K562 (cell line): Measurements from ENCODE around the gene RBFOX2. TPM values are rescaled to one million over a fixed set of nuclear protein-coding genes. Genes with fewer than 3 reads are reported as not detected.
"Not testable (repeated sequence)": the region's sequence is repeated elsewhere in the genome, so short reads cannot be mapped to it uniquely, and the experiment has no call there.

Experiments
- ATAC-seq: fragments of 200-7000 bp; cut with Tn5 transposase; 3 replicates; pipeline ENCODE4 v1.9.1; 2020; ENCODE audit warnings: moderate library complexity
- BruUV-seq: library from RNA; stranded (reverse); fragments of 400-500 nt; replicated peaks from 2 replicates; lab custom pipeline; 2021; lab: Mats Ljungman, UMichigan
- CTCF ChIA-PET: fragments of 300-600 bp; formaldehyde crosslinking; extraction: SDS; loops from one replicate; lab custom pipeline; 2021; ENCODE audit warnings: low intra/inter-chr PET ratio; lab: Yijun Ruan, JAX
- POLR2A ChIA-PET: fragments of 300-600, 350-650 bp; sonication (Branson Sonifier 250); formaldehyde crosslinking; extraction: SDS; loops from one replicate; lab custom pipeline; 2021; ENCODE audit warnings: antibody characterized with exemption, inconsistent platforms; lab: Yijun Ruan, JAX
- DNase-seq, 4 experiments: peaks; one replicate each; pipeline versions ENCODE4 v3.0.0 to v3.0.0-alpha.2; 2011 to 2018; ENCODE audit warnings: low spot score in 3 of 4, mixed read lengths in 3 of 4; ENCODE audit errors: extremely low read depth in 1 of 4
- FAIRE-seq: peaks from 2 replicates; lab custom pipeline; 2011; peaks lifted over from hg19 to GRCh38; lab: Jason Lieb, UNC
- H2AFZ ChIP-seq: 2 replicates; pipeline ENCODE4 v1.6.0; 2011; ENCODE audit warnings: low read depth, low read length, control low read depth, inconsistent platforms
- H3K27ac ChIP-seq: fragments of 200-600 bp; 3 replicates; pipeline ENCODE4 v1.8.0; 2011; ENCODE audit warnings: low read depth, mild to moderate bottlenecking, control low read depth, inconsistent platforms, low read length, moderate library complexity, mixed read lengths; ENCODE audit errors: extremely low read depth
- H3K27me3 ChIP-seq, 2 experiments: fragments of 300-600 bp in 1 of 2; 2 replicates in 1 of 2; 3 replicates in 1 of 2; pipeline versions ENCODE4 v1.6.0 to v1.8.0; 2011; ENCODE audit warnings: inconsistent platforms in 2 of 2, low read length in 2 of 2, mild to moderate bottlenecking in 1 of 2, mixed read lengths in 1 of 2, moderate library complexity in 1 of 2; ENCODE audit not compliant: control insufficient read depth in 2 of 2, insufficient read depth in 2 of 2
- H3K36me3 ChIP-seq: fragments of 300-600 bp; 3 replicates; pipeline ENCODE4 v1.8.0; 2011; ENCODE audit warnings: mild to moderate bottlenecking, low read length, inconsistent platforms; ENCODE audit not compliant: control insufficient read depth, insufficient read depth
- H3K4me1 ChIP-seq, 2 experiments: fragments of 200-600 bp in 1 of 2; replicated peaks in 1 of 2; 2 replicates in 1 of 2; 3 replicates in 1 of 2; pipeline versions ENCODE4 v1.5.1 to v1.8.0; 2011; ENCODE audit warnings: inconsistent platforms in 2 of 2, low read length in 2 of 2, mild to moderate bottlenecking in 1 of 2, mixed read lengths in 1 of 2, moderate library complexity in 1 of 2; ENCODE audit not compliant: control insufficient read depth in 2 of 2, insufficient read depth in 2 of 2
- H3K4me2 ChIP-seq: 2 replicates; pipeline ENCODE4 v1.6.1; 2011; ENCODE audit warnings: low read length, control low read depth, inconsistent platforms, mixed read lengths; ENCODE audit not compliant: insufficient read depth
- H3K4me3 ChIP-seq: fragments of 200-600 bp; sonication (generic), shearing (Covaris generic); 2 replicates; pipeline ENCODE4 v1.5.1; 2016; ENCODE audit warnings: control low read depth, inconsistent platforms
- H3K79me2 ChIP-seq: fragments of 200-600 bp; 3 replicates; pipeline ENCODE4 v1.8.0; 2011; ENCODE audit warnings: low read length, inconsistent platforms; ENCODE audit not compliant: control insufficient read depth, insufficient read depth
- H3K9ac ChIP-seq, 2 experiments: 2 replicates each; pipeline versions ENCODE4 v1.6.0 to v1.6.1; 2011; ENCODE audit warnings: low read depth in 2 of 2, low read length in 2 of 2, control low read depth in 1 of 2, inconsistent platforms in 1 of 2, mild to moderate bottlenecking in 1 of 2, mixed read lengths in 1 of 2; ENCODE audit not compliant: insufficient read depth in 1 of 2
- H3K9me1 ChIP-seq: one replicate; pipeline ENCODE4 v1.6.0; 2011; ENCODE audit warnings: inconsistent platforms, mild to moderate bottlenecking, low read length, moderate library complexity; ENCODE audit not compliant: control insufficient read depth, insufficient read depth
- H3K9me3 ChIP-seq: replicated peaks from 2 replicates; pipeline ENCODE4 v1.5.1; 2011; ENCODE audit warnings: low read depth, low read length, inconsistent platforms; ENCODE audit not compliant: control insufficient read depth, insufficient read depth
- H4K20me1 ChIP-seq: replicated peaks from 2 replicates; pipeline ENCODE4 v1.6.1; 2011; ENCODE audit warnings: low read length, inconsistent platforms, mixed read lengths; ENCODE audit not compliant: control insufficient read depth, insufficient read depth
- CBFA2T3 ChIP-seq: fragments of 450-650 bp; IDR thresholded peaks from 2 replicates; pipeline ENCODE4 v1.6.1; 2017
- JUN ChIP-seq, 2 experiments: sonication (generic) in 1 of 2; formaldehyde crosslinking in 1 of 2; IDR thresholded peaks; 2 replicates each; pipeline versions ENCODE4 v1.6.1 to v1.8.0; 2012 to 2022; ENCODE audit warnings: borderline replicate concordance in 2 of 2, mild to moderate bottlenecking in 2 of 2, improper control_type of control experiment in 1 of 2, low read depth in 1 of 2, low read length in 1 of 2, missing genetic modification reagents in 1 of 2
- KAT7 ChIP-seq: sonication (generic); formaldehyde crosslinking; IDR thresholded peaks from 2 replicates; pipeline ENCODE4 v1.8.0; 2022; ENCODE audit warnings: missing genetic modification reagents, mild to moderate bottlenecking, borderline replicate concordance
- SIN3A ChIP-seq, 2 experiments: fragments of 150-350 bp in 1 of 2; IDR thresholded peaks; 2 replicates each; pipeline ENCODE4 v1.6.1; 2011 to 2016; ENCODE audit warnings: borderline replicate concordance in 2 of 2, low read depth in 2 of 2, low read length in 2 of 2, mild to moderate bottlenecking in 2 of 2, moderate library complexity in 2 of 2; ENCODE audit not compliant: control insufficient read depth in 1 of 2
- THRB ChIP-seq: fragments of 450-650 bp; formaldehyde crosslinking; conservative IDR thresholded peaks from 2 replicates; pipeline ENCODE4 v1.4.0; 2022; ENCODE audit warnings: mild to moderate bottlenecking, missing genetic modification characterization
- ZNF639 ChIP-seq, 2 experiments: fragments of 200-800 bp in 1 of 2; sonication (Bioruptor generic) in 1 of 2; sonication (generic) in 1 of 2; formaldehyde crosslinking in 1 of 2; IDR thresholded peaks in 1 of 2; conservative IDR thresholded peaks in 1 of 2; 2 replicates each; pipeline versions ENCODE4 v1.5.0 to v1.6.1; 2016 to 2020; ENCODE audit warnings: missing compliant biosample characterization in 1 of 2, missing genetic modification characterization in 1 of 2, missing genetic modification reagents in 1 of 2
- ZNF644 ChIP-seq: fragments of 200-800 bp; sonication (Bioruptor generic); IDR thresholded peaks from 2 replicates; pipeline ENCODE4 v1.6.1; 2016; ENCODE audit warnings: low read depth, missing genetic modification characterization, missing compliant biosample characterization
- WGBS: fragments of 100-300 bp; shearing (Covaris generic); methylation state at CpG from one replicate; pipeline ENCODE4 v1.1.6; 2016; ENCODE audit warnings: low coverage, mixed read lengths; ENCODE audit not compliant: insufficient coverage; ENCODE audit errors: missing lambda C conversion rate; 5-methylcytosine and 5-hydroxymethylcytosine counted together
- in situ Hi-C: fragments of 300-500 bp; cut with MboI; formaldehyde crosslinking; loops from 4 replicates; pipeline ENCODE4 v1.15.0; 2018; ENCODE audit warnings: inconsistent platforms, mixed read lengths
- intact Hi-C: fragments of 100-400 bp; cut with micrococcal nuclease; formaldehyde crosslinking; loops from 2 replicates; pipeline ENCODE4 v1.14.2; 2022
- polyA plus RNA-seq, 8 experiments: library from polyadenylated mRNA; depleted of rRNA in 4 of 8; stranded (reverse) in 5 of 8; unstranded in 3 of 8; fragments of >200 nt; fragmentation: Nextera tagmentation in 2 of 8; fragmentation: Illumina TruSeq in 1 of 8; extraction: Ambion mirVana in 2 of 8; extraction: Trizol in 1 of 8; gene quantifications; 2 replicates each; pipeline versions ENCODE4 v1.2.1 to v1.2.3, GENCODE V29; 2011 to 2014; ENCODE audit warnings: inconsistent platforms in 1 of 8, missing spikeins in 1 of 8
- total RNA-seq, 7 experiments: library from RNA; depleted of rRNA in 6 of 7; stranded (reverse); fragments of >200 nt in 6 of 7; fragmentation: Illumina TruSeq in 2 of 7; extraction: Trizol in 2 of 7; gene quantifications; 2 replicates each; pipeline versions ENCODE4 v1.2.1 to v1.2.3, GENCODE V29; 2011 to 2021; ENCODE audit warnings: low replicate concordance in 1 of 7
- TF ChIP-seq, protein P1 (sequence below), 2 experiments: IDR thresholded peaks; 2 replicates each; pipeline ENCODE4 v1.6.1; 2011; ENCODE audit warnings: borderline replicate concordance in 1 of 2, control low read depth in 1 of 2, low read depth in 1 of 2, low read length in 1 of 2, mild to moderate bottlenecking in 1 of 2, mixed read lengths in 1 of 2, moderate library complexity in 1 of 2; ENCODE audit not compliant: insufficient read depth in 1 of 2, insufficient read length in 1 of 2, poor library complexity in 1 of 2, severe bottlenecking in 1 of 2; ENCODE audit errors: extremely low read depth in 1 of 2

RBFOX2 gene
- total and polyA plus RNA-seq, 9 of the 15 experiments (the other 6 are each of a cell fraction or from before 2014, with no cell fraction given): 5.8 to 24.8 (median 14.2) TPM

- H3K9ac ChIP-seq, ATAC-seq, H3K27ac ChIP-seq, H3K9me1 ChIP-seq, H3K9me3 ChIP-seq, H4K20me1 ChIP-seq, POLR2A ChIA-PET, CTCF ChIA-PET, DNase-seq, BruUV-seq, H3K36me3 ChIP-seq, FAIRE-seq, H2AFZ ChIP-seq, H3K27me3 ChIP-seq, H3K4me3 ChIP-seq, intact Hi-C loops, in situ Hi-C loops, H3K4me2 ChIP-seq: not testable (repeated sequence)
- WGBS: 93% methylated on average over 5 of the region's 5 CpGs
- H3K4me1 ChIP-seq: peaks cover 0 to 21% of the 10 kb centered on the region in 2 experiments; a peak in 3 of 5 replicates
- peaks cover 13% of the 10 kb centered on the region; the same call in 2 of the 3 replicates for H3K79me2 ChIP-seq
Observed at GRCh38 chr22:35993727-35994126, 34.9 kb downstream of the RBFOX2 start.

DNA sequence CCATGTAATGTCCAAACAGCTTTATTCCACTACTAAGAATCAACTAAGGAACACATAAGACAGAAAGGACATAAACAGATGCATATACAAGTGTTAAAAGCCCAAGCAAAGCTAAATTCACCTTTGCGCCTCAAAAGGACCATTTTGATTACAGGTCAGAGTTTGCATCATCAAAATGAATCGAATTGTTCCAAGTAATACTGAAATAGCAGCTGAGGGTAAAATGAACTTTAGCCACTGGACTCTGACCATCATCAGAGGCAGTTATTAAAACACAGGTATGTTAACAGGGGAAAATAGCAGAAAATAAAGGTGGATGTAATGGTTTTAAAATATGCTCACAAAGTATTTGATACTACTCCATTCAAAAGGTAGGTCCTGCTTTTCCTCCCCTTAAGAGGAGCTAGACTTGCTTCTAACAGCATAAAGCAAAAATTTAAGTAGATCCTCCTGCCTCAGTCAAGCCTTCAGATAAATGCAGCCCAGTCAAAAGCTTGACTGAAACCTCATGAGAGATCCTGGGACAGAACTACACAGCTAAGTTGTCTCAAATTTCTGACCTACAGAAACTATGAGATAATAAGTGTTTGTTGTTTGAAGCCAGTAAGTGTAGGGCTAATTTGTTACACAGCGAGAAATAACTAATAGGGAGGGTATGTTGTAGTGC, 35.4 kb downstream of the RBFOX2 start:
- H3K9me3 ChIP-seq: no peaks in the 10 kb centered on the region
- no TSS peak for BruUV-seq
- CTCF ChIA-PET: no interaction called here
- TF ChIP-seq THRB (CRISPR knock-in tag): no peak
- TF ChIP-seq ZNF639 (CRISPR knock-in tag; conservative IDR thresholded peaks at IDR 0.05 in 1 of 2, IDR thresholded peaks at IDR 0.05 in 1 of 2): no peak
- TF ChIP-seq ZNF644: no peak
- no peak for TF ChIP-seq CBFA2T3
- no peak for TF ChIP-seq JUN (IDR thresholded peaks at IDR 0.05; ENCODE audit: borderline replicate concordance, low read depth, low read length)
- no peak for TF ChIP-seq JUN (CRISPR knock-in tag; IDR thresholded peaks at IDR 0.05; ENCODE audit: borderline replicate concordance)
- TF ChIP-seq, protein P1, sequence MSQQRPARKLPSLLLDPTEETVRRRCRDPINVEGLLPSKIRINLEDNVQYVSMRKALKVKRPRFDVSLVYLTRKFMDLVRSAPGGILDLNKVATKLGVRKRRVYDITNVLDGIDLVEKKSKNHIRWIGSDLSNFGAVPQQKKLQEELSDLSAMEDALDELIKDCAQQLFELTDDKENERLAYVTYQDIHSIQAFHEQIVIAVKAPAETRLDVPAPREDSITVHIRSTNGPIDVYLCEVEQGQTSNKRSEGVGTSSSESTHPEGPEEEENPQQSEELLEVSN (IDR thresholded peaks at IDR 0.05; ENCODE audit: borderline replicate concordance in 1 of 2, extremely low read depth in 1 of 2, insufficient read depth in 1 of 2, insufficient read length in 1 of 2, low read depth in 1 of 2, low read length in 1 of 2, poor library complexity in 1 of 2, severe bottlenecking in 1 of 2): no peak
- no peak for TF ChIP-seq KAT7 (CRISPR knock-in tag)
- TF ChIP-seq SIN3A (IDR thresholded peaks at IDR 0.05; ENCODE audit: borderline replicate concordance in 2 of 2, control insufficient read depth in 1 of 2, low read depth in 2 of 2, low read length in 2 of 2): no peak

More for the DNA sequence above, 35.4 kb downstream of the RBFOX2 start:
- in situ Hi-C loops (no loop called here), intact Hi-C loops (no loop called here)
- Histone ChIP-seq H3K36me3 (no peaks in the 10 kb centered on the region), H4K20me1 (no peaks in the 10 kb centered on the region), H3K27me3 (no peaks in the 10 kb centered on the region), H3K9me1 (no peaks in the 10 kb centered on the region), H3K27ac (no peak overlapping the region), H3K4me2 (no peak overlapping the region), H2AFZ (no peak overlapping the region), H3K79me2 (peaks cover 13% of the 10 kb centered on the region; the same call in 2 of the 3 replicates), H3K4me1 (peaks cover 0 to 21% of the 10 kb centered on the region in 2 experiments; a peak in 3 of 5 replicates), H3K4me3 (no peak overlapping the region), H3K9ac (no peak overlapping the region)
- POLR2A ChIA-PET: interaction anchor here (1.1 kb wide), 1 partner anchor 10 kb away, joined by 3 read pairs; no protein-coding TSS in a partner anchor
- no peak for DNase-seq
- FAIRE-seq: no peak
- ATAC-seq: no peak
- 93% methylated on average over 3 of the region's 3 CpGs for WGBS
